HEK293 (cell line): ENCODE results near the gene SPPL2C.

Experiments used
- CTCF ChIA-PET: fragments of 350-600 bp; formaldehyde crosslinking; extraction: SDS; loops from one replicate; lab custom pipeline; 2021; ENCODE audit warnings: antibody characterized with exemption; lab: Yijun Ruan, JAX
- POLR2A ChIA-PET: fragments of 300-600 bp; formaldehyde crosslinking; extraction: SDS; loops from one replicate; lab custom pipeline; 2020; ENCODE audit warnings: antibody characterized with exemption, inconsistent platforms; lab: Yijun Ruan, JAX
- H3K27ac ChIP-seq: fragments of 200-500 bp; sonication (Bioruptor generic); 2 replicates; pipeline ENCODE4 v1.5.1; 2014; ENCODE audit warnings: low read depth, low read length, control low read depth, inconsistent platforms; ENCODE audit errors: extremely low read depth
- H3K36me3 ChIP-seq, 2 experiments: fragments of 200-500 bp in 1 of 2; sonication (Bioruptor generic) in 1 of 2; 1 replicate in 1 of 2; 2 replicates in 1 of 2; pipeline ENCODE4 v1.5.1; 2014 to 2017; ENCODE audit warnings: inconsistent platforms in 2 of 2, low read length in 2 of 2; ENCODE audit not compliant: control insufficient read depth in 2 of 2, insufficient read depth in 1 of 2
- H3K4me1 ChIP-seq: fragments of 200-500 bp; sonication (Bioruptor generic); 2 replicates; pipeline ENCODE4 v1.5.1; 2014; ENCODE audit warnings: mild to moderate bottlenecking, low read length, inconsistent platforms; ENCODE audit not compliant: control insufficient read depth, insufficient read depth
- H3K4me3 ChIP-seq: 2 replicates; pipeline ENCODE4 v1.5.1; 2011; ENCODE audit warnings: low read depth, mild to moderate bottlenecking, control low read depth, low read length, moderate library complexity
- H3K9me3 ChIP-seq: fragments of 200-500 bp; sonication (Bioruptor generic); 2 replicates; pipeline ENCODE4 v1.5.1; 2014; ENCODE audit warnings: low read depth, low read length, inconsistent platforms; ENCODE audit not compliant: control insufficient read depth, insufficient read depth
- BCL11A ChIP-seq: fragments of 450-650 bp; formaldehyde crosslinking; IDR thresholded peaks from 2 replicates; pipeline ENCODE4 v1.5.1; 2016; ENCODE audit warnings: low read depth, missing biosample characterization, missing genetic modification characterization
- GLI4 ChIP-seq: fragments of 450-650 bp; formaldehyde crosslinking; IDR thresholded peaks from 2 replicates; pipeline ENCODE4 v1.5.1; 2016; ENCODE audit warnings: missing biosample characterization, missing genetic modification characterization
- GLIS1 ChIP-seq: fragments of 450-650 bp; formaldehyde crosslinking; IDR thresholded peaks from 2 replicates; pipeline ENCODE4 v1.5.1; 2016; ENCODE audit warnings: missing biosample characterization, missing genetic modification characterization
- PRDM1 ChIP-seq: fragments of 450-650 bp; formaldehyde crosslinking; IDR thresholded peaks from 2 replicates; pipeline ENCODE4; 2016; ENCODE audit warnings: missing biosample characterization, missing genetic modification characterization
- PRDM10 ChIP-seq: fragments of 450-650 bp; formaldehyde crosslinking; IDR thresholded peaks from 2 replicates; pipeline ENCODE4 v1.5.1; 2016; ENCODE audit warnings: missing biosample characterization, missing genetic modification characterization
- ZBTB10 ChIP-seq: fragments of 450-650 bp; formaldehyde crosslinking; IDR thresholded peaks from 2 replicates; pipeline ENCODE4 v1.5.1; 2016; ENCODE audit warnings: missing biosample characterization, missing genetic modification characterization
- ZIC2 ChIP-seq: fragments of 450-650 bp; formaldehyde crosslinking; IDR thresholded peaks from 2 replicates; pipeline ENCODE4 v1.5.1; 2016; ENCODE audit warnings: missing biosample characterization, missing genetic modification characterization
- ZNF138 ChIP-seq: fragments of 450-650 bp; formaldehyde crosslinking; IDR thresholded peaks from 2 replicates; pipeline ENCODE4 v1.5.1; 2016; ENCODE audit warnings: missing biosample characterization, missing genetic modification characterization, borderline replicate concordance
- ZNF16 ChIP-seq: fragments of 450-650 bp; formaldehyde crosslinking; IDR thresholded peaks from 2 replicates; pipeline ENCODE4 v1.5.1; 2016; ENCODE audit warnings: low read depth, missing biosample characterization, missing genetic modification characterization
- ZNF24 ChIP-seq: fragments of 450-650 bp; formaldehyde crosslinking; IDR thresholded peaks from 2 replicates; pipeline ENCODE4 v1.5.1; 2016; ENCODE audit warnings: missing biosample characterization, missing genetic modification characterization
- ZNF37A ChIP-seq: fragments of 450-650 bp; IDR thresholded peaks from 2 replicates; pipeline ENCODE4 v1.5.1; 2018; ENCODE audit warnings: missing biosample characterization, missing genetic modification characterization
- ZNF449 ChIP-seq: fragments of 450-650 bp; formaldehyde crosslinking; IDR thresholded peaks from 2 replicates; pipeline ENCODE4 v1.5.1; 2017; ENCODE audit warnings: missing biosample characterization, mild to moderate bottlenecking, missing genetic modification characterization, moderate library complexity
- ZNF473 ChIP-seq: fragments of 450-650 bp; formaldehyde crosslinking; IDR thresholded peaks from 2 replicates; pipeline ENCODE4 v1.5.1; 2017; ENCODE audit warnings: missing biosample characterization, missing genetic modification characterization
- ZNF518A ChIP-seq: fragments of 450-650 bp; formaldehyde crosslinking; conservative IDR thresholded peaks from 2 replicates; pipeline ENCODE4 v1.5.1; 2016; ENCODE audit warnings: low read depth, missing biosample characterization, missing genetic modification characterization
- ZNF558 ChIP-seq: fragments of 450-650 bp; formaldehyde crosslinking; IDR thresholded peaks from 2 replicates; pipeline ENCODE4 v1.5.1; 2016; ENCODE audit warnings: missing biosample characterization, missing genetic modification characterization
- ZNF654 ChIP-seq: fragments of 450-650 bp; formaldehyde crosslinking; IDR thresholded peaks from 2 replicates; pipeline ENCODE4 v1.5.1; 2016; ENCODE audit warnings: low read depth, missing biosample characterization, missing genetic modification characterization
- ZNF677 ChIP-seq: fragments of 450-650 bp; IDR thresholded peaks from 2 replicates; pipeline ENCODE4 v1.5.0; 2018; ENCODE audit warnings: missing biosample characterization, mild to moderate bottlenecking, missing genetic modification characterization, moderate library complexity
- ZXDB ChIP-seq: fragments of 450-650 bp; formaldehyde crosslinking; IDR thresholded peaks from 2 replicates; pipeline ENCODE4 v1.5.1; 2016; ENCODE audit warnings: missing biosample characterization, missing genetic modification characterization

SPPL2C gene

GRCh38 chr17:45820052-45820780, 24.5 kb upstream of the SPPL2C start:
- POLR2A ChIA-PET, result no interaction called here
- H3K4me3 ChIP-seq, result no peak overlapping the region
- H3K4me1 ChIP-seq, result no peaks in the 10 kb centered on the region
- no peak overlapping the region for H3K27ac ChIP-seq
- no peaks in the 10 kb centered on the region for H3K36me3 ChIP-seq
- TF ChIP-seq PRDM10 (tag by site-specific recombination), result no peak
- peak; percentile 82 for TF ChIP-seq ZIC2 (tag by site-specific recombination)
- TF ChIP-seq ZNF16 (tag by site-specific recombination), result peak; percentile 59; the same call in 1 of the 2 replicates
- TF ChIP-seq, all 188 proteins: peak for 2
- no peaks in the 10 kb centered on the region for H3K9me3 ChIP-seq
- CTCF ChIA-PET, result interaction anchor here (0.5 to 2.2 kb wide), 7 partner anchors 8 to 118 kb away, joined by 3 to 13 read pairs (median 3); no protein-coding TSS in a partner anchor

- CTCF ChIA-PET, result interaction anchor here (1.8 to 2.2 kb wide), 2 partner anchors 9 to 11 kb away, joined by 4 to 13 read pairs; no protein-coding TSS in a partner anchor
- H3K36me3 ChIP-seq, result no peaks in the 10 kb centered on the region
- no peaks in the 10 kb centered on the region for H3K4me1 ChIP-seq
- H3K9me3 ChIP-seq, result no peaks in the 10 kb centered on the region
- POLR2A ChIA-PET, result no interaction called here
- TF ChIP-seq ZNF654 (tag by site-specific recombination) (no peak), ZNF449 (no peak), ZNF473 (tag by site-specific recombination) (no peak), BCL11A (tag by site-specific recombination) (no peak), ZNF677 (tag by site-specific recombination) (no peak), ZNF558 (tag by site-specific recombination) (no peak), GLIS1 (tag by site-specific recombination) (no peak), PRDM1 (tag by site-specific recombination) (no peak), ZNF138 (tag by site-specific recombination) (no peak), ZXDB (tag by site-specific recombination) (no peak), ZBTB10 (tag by site-specific recombination) (no peak), GLI4 (tag by site-specific recombination) (no peak), ZNF37A (tag by site-specific recombination) (no peak), ZNF518A (tag by site-specific recombination) (no peak), ZNF24 (tag by site-specific recombination) (no peak)
- TF ChIP-seq, all 188 proteins: peak for 0
- Histone ChIP-seq H3K27ac (no peak overlapping the region), H3K4me3 (no peak overlapping the region)
These were observed 23.5 kb upstream of the SPPL2C start for GRCh38 chr17:45821147-45821546.
